Lower lobe of right lung (tissue), 2 donors: ENCODE data around the gene CHTOP. TPM values are rescaled to one million over a fixed set of nuclear protein-coding genes. Genes with fewer than 3 reads are reported as not detected.

Source experiments
- ATAC-seq, 2 donors: fragments of 200-7000 bp; cut with Tn5 transposase; one replicate each; pipeline ENCODE4 v1.9.1; 2020 to 2022; ENCODE audit warnings: mild to moderate bottlenecking in 2 of 2, moderate library complexity in 2 of 2
- DNase-seq: peaks from one replicate; pipeline ENCODE4 v3.0.0-alpha.2; 2020
- H3K27ac ChIP-seq: fragments of 200-600 bp; one replicate; pipeline ENCODE4 v1.8.0; 2022
- H3K27me3 ChIP-seq: fragments of 200-600 bp; one replicate; pipeline ENCODE4 v1.8.0; 2022; ENCODE audit warnings: low read depth
- H3K36me3 ChIP-seq: fragments of 200-600 bp; one replicate; pipeline ENCODE4 v1.8.0; 2022; ENCODE audit warnings: mild to moderate bottlenecking
- H3K4me1 ChIP-seq: fragments of 200-600 bp; one replicate; pipeline ENCODE4 v1.8.0; 2022
- H3K4me3 ChIP-seq: fragments of 200-600 bp; one replicate; pipeline ENCODE4 v1.8.0; 2022; ENCODE audit warnings: mild to moderate bottlenecking
- H3K9me3 ChIP-seq: fragments of 200-600 bp; one replicate; pipeline ENCODE4 v1.8.0; 2022
- intact Hi-C: fragments of 100-400 bp; cut with DNase I; formaldehyde crosslinking; loops from one replicate; pipeline ENCODE4 v1.11.0; 2022
- total RNA-seq: library from RNA; stranded (reverse); fragmentation: NEBNext Ultra II Directional; extraction: Animal tissue kit (Norgen Biotek cat#: 25700); gene quantifications from one replicate; pipeline ENCODE4 v1.2.1, GENCODE V29; 2021
- TF ChIP-seq, protein P1 (sequence below): fragments of 200-600 bp; IDR thresholded peaks from one replicate; pipeline ENCODE4 v1.8.0; 2022; ENCODE audit warnings: antibody characterized with exemption, mild to moderate bottlenecking
- donor health status: DM: no; HTN: yes; CAD: no; lungs with severe emphysema.

The CHTOP gene
- total RNA-seq, 1 donor from 2014 or later, result 72.2 TPM

DNA sequence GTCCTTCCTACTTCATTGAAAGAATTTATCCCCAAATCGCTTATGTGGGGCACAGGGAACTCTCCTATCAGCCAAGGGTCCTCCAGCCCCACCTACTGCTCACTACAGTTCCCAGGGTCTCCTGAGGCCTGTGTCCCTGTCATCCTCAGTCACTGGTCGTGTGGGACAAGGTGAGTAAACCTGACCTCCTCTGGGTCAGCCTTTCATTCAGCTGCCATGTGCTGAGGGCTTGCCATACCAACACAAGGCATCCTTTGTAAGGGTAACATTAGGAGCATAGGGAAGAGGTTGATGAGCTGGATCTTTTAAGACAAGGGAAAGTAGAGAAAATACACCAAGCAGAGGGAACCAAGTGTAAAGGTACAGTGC lies 13.5 kb downstream of the CHTOP start:
- H3K36me3 ChIP-seq, result peaks cover 45% of the 10 kb centered on the region
- H3K27ac ChIP-seq, result peak overlapping the region; percentile 13
- H3K4me3 ChIP-seq, result no peak overlapping the region
- no peaks in the 10 kb centered on the region for H3K27me3 ChIP-seq
- no peak for DNase-seq
- TF ChIP-seq, protein P1, sequence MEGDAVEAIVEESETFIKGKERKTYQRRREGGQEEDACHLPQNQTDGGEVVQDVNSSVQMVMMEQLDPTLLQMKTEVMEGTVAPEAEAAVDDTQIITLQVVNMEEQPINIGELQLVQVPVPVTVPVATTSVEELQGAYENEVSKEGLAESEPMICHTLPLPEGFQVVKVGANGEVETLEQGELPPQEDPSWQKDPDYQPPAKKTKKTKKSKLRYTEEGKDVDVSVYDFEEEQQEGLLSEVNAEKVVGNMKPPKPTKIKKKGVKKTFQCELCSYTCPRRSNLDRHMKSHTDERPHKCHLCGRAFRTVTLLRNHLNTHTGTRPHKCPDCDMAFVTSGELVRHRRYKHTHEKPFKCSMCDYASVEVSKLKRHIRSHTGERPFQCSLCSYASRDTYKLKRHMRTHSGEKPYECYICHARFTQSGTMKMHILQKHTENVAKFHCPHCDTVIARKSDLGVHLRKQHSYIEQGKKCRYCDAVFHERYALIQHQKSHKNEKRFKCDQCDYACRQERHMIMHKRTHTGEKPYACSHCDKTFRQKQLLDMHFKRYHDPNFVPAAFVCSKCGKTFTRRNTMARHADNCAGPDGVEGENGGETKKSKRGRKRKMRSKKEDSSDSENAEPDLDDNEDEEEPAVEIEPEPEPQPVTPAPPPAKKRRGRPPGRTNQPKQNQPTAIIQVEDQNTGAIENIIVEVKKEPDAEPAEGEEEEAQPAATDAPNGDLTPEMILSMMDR, result no peak
- peaks cover 17% of the 10 kb centered on the region for H3K4me1 ChIP-seq
- intact Hi-C loops, result no loop called here
- no peaks in the 10 kb centered on the region for H3K9me3 ChIP-seq
- ATAC-seq, result peak; percentile 7 to 27

DNA sequence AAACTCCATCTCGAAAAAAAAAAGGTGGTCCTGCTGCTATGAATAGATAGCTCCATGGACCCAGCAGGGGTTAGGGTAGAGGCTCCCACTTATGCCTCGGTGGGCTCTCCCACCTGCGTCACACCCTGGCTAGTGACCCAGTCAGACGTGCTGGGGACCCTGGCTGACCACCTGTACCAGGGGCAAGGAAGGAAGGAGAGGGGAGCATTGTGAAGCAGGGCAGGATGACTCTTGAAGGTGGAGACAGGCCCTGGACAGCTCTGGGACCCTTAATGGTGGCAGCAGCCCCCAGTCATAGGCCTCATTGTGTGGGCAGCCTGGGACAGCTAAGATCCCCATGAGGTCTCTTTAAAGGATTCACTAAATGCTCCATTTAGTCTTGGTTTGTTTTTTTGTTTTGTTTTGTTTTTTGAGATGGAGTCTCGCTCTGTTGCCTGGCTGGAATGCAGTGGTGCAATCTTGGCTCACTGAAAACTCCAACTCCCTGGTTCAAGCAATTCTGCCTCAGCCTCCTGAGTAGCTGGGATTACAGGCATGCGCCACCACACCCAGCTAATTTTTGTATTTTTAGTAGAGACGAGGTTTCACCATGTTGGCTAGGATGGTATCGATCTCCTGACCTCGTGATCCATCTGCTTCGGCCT lies 14.3 kb downstream of the CHTOP start:
- no peak overlapping the region for H3K27ac ChIP-seq
- H3K27me3 ChIP-seq, result no peaks in the 10 kb centered on the region
- intact Hi-C loops, result no loop called here
- no peak for DNase-seq
- peaks cover 38% of the 10 kb centered on the region for H3K36me3 ChIP-seq
- H3K9me3 ChIP-seq, result no peaks in the 10 kb centered on the region
- no peak for ATAC-seq
- H3K4me3 ChIP-seq, result no peak overlapping the region
- peaks cover 24% of the 10 kb centered on the region for H3K4me1 ChIP-seq
- TF ChIP-seq, protein P1, result no peak

DNA sequence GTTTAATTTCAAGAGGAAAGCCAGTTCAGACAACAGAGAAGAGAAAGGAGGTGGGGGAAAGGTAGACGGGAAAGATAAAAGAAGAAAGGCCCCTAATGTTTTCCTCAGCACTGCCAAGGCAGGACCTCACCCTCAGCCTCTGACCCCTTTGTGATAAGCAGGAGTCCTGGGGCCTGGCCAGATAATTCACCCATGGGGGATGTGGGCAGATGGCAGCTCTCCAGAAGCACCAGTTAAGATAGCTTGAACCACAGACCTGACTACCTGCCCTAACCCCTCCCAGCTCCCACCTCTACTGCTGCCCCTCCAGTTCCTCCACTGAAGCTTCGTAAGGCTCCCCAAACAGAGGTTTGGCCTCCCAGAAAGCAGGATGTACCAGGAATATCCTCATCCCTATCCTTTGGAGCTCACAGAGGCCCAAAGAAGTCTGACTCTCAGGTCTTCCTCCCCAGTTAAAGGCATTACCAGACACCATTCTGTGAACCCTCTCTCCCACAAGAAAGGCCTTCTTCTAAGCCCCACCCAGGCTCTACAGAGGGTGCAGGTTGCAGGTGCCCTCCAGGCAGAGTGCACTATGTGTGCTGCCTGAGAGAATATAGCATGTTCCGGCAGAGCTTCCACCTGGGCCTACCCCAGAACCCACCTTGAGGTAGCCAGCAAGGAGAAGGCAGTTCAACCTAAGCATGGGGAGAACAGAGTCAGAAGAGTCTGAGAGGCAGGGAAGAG lies 15.4 kb downstream of the CHTOP start:
- no peak for DNase-seq

DNA sequence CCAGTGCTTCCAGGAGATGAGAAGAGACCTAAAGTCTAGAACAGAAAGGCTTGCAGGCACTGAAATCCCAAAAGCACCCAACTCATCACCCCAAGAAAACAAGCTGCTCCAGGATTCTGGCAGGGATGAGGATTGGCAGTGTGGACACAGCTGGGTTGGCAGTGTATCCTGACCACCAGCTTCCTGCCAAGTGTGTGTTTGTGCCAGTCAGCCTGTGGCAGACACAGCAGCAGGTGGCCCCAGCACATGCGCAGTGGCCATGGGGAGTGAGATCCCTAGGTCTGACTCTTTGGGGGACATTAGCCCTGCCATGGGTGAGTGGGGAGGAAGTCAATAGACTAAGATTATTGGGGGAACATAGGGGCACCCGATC lies 16.0 kb downstream of the CHTOP start:
- peak in 1 of 2 donors; percentile 11 for ATAC-seq
- H3K27me3 ChIP-seq, result no peaks in the 10 kb centered on the region
- peaks cover 20% of the 10 kb centered on the region for H3K36me3 ChIP-seq
- no peak overlapping the region for H3K4me3 ChIP-seq
- DNase-seq, result no peak
- no peak overlapping the region for H3K27ac ChIP-seq
- H3K9me3 ChIP-seq, result no peaks in the 10 kb centered on the region
- H3K4me1 ChIP-seq, result peaks cover 20% of the 10 kb centered on the region
- intact Hi-C loops, result no loop called here
- TF ChIP-seq, protein P1, result no peak

More for the DNA sequence above, 15.4 kb downstream of the CHTOP start:
- Histone ChIP-seq H3K4me1 (peaks cover 20% of the 10 kb centered on the region), H3K36me3 (peaks cover 26% of the 10 kb centered on the region), H3K27me3 (no peaks in the 10 kb centered on the region), H3K4me3 (no peak overlapping the region), H3K27ac (no peak overlapping the region), H3K9me3 (no peaks in the 10 kb centered on the region)
- TF ChIP-seq, protein P1, result no peak
- intact Hi-C loops, result no loop called here
- no peak for ATAC-seq

DNA sequence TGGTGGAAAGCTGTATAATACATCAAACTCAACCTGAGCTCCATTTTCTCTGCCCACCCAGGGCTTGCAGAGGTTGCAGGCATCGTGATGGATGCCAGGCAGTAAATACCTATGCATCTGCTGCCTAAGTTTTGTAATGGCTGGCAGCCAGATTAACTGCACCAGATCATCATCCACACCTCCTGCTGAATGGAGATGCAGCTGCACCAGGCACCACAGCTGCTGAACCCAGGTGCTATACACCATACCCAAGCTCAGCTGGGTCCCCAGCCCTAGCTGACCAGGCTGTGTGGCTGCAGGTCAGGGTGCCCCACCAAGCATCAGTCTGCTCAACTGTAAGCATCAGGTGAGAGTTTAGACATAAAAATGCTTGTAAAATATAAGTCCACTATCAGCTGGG lies 17.9 kb downstream of the CHTOP start:
- no peak for DNase-seq
- intact Hi-C loops, result no loop called here
- Histone ChIP-seq H3K4me3 (no peak overlapping the region), H3K36me3 (peaks cover 1% of the 10 kb centered on the region), H3K9me3 (no peaks in the 10 kb centered on the region), H3K27ac (no peak overlapping the region), H3K4me1 (peaks cover 19% of the 10 kb centered on the region), H3K27me3 (no peaks in the 10 kb centered on the region)
- TF ChIP-seq, protein P1, result no peak
- ATAC-seq, result no peak
